GM04504 (cell line): Measurements from ENCODE around the gene ANKLE2.
"Not testable (repeated sequence)": the region's sequence is repeated elsewhere in the genome, so short reads cannot be mapped to it uniquely, and the experiment has no call there.

Experiments used
- DNase-seq: peaks from one replicate; pipeline ENCODE4 v3.0.0-alpha.2; 2012; ENCODE audit warnings: low read depth

Gene ANKLE2

DNA sequence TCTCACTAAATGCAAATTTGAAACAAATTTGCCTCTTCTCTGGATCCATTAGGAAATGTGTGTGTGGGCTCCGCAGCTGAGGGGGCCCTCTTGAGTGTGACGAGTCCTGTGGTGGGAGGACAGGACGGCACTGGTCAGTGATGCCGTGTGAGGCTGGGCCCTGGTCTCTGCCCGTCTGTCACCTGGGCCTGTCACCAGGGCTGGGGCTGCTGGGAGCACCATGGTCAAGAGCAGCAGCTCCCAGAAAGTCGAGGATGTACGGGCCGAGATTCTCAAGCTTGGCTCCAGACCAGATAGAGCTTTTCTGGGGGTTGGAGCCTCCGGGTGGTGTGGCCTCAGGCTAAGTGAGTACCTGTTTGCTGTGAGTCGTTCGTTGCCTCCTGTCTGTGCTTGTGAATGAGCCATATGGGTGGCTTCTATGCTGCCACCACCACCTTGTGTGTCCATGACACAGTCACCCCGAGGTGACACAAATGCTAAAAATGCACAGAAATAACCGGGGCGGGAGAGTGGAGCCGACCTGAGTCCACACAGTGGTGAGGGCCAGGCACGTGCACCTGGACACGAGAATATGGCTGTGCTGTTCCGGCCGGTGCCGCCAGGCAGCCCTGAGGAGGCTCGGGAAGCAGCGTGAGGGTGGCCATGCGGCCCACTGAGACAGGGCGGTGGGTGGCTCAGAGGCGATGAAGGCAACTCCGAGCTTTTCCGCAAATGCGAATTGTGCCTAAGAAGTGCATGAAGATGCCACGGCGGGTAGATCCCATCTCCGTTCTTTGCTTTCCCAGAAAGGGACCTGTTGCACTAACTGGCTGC is 42.3 kb downstream of the ANKLE2 start:
- no peak for DNase-seq

GRCh38 chr12:132718644-132719043 is 43.0 kb downstream of the ANKLE2 start:
- DNase-seq, result no peak

GRCh38 chr12:132717531-132718387 is 43.9 kb downstream of the ANKLE2 start:
- DNase-seq, result no peak

DNA sequence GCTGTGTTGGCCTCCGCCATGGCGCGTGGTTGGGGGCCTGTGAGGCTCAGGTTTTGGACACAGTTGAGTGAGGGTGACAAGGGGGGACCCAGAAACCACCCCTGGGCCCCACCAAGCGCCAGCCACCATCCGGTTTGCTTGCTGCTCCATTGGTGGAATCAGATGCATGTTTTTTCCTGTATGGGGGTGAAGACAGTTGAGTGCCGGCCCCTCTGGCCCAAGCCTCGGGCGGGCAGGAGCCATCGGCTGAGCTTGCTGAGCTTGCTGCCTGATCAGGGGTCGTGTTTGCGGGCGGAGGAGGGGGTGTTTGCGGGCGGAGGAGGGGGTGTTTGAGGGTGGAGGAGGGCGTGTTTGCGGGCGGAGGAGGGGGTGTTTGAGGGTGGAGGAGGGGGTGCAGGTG is 44.6 kb downstream of the ANKLE2 start:
- no peak for DNase-seq

DNA sequence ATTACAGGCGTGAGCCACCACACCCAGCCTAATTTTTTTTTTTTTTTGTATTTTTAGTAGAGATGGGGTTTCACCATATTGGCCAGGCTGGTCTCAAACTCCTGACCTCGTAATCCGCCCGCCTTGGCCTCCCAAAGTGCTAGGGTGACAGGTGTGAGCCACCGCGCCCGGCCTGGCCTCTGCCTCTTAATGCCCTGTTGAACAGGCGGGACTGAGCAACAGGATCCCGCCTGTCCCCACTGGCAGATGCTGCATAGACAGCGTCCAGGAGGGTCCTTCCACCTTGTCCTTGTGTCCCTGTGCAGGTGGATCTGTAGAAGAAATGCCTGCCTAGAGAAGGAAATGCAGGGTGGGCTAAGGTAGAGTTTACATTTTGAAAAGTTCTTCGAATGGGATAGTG is 45.3 kb downstream of the ANKLE2 start:
- no peak for DNase-seq

- no peak for DNase-seq
Observed at GRCh38 chr12:132715874-132716273, 45.8 kb downstream of the ANKLE2 start.

DNA sequence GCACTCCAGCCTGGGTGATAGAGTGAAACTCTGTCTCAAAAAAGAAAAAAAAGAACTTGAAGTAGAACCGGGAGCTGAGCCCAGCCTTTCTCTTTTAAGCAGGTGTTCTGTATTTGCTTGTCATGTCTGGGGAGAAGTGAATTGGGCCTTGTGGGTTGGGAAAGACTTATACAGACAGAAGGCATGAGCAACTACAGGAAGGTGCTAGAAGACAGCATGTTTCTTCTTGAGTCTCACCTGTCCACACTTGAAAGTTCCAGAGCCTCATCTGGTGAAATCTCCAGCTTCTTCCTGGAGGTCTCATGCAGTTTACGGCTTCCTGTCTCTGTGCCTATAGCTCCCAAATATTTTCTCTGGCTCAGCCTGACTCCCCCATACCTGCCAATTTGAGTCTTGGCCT is 48.5 kb downstream of the ANKLE2 start:
- DNase-seq, result no peak

GRCh38 chr12:132711080-132711843 is 50.4 kb downstream of the ANKLE2 start:
- no peak for DNase-seq

DNA sequence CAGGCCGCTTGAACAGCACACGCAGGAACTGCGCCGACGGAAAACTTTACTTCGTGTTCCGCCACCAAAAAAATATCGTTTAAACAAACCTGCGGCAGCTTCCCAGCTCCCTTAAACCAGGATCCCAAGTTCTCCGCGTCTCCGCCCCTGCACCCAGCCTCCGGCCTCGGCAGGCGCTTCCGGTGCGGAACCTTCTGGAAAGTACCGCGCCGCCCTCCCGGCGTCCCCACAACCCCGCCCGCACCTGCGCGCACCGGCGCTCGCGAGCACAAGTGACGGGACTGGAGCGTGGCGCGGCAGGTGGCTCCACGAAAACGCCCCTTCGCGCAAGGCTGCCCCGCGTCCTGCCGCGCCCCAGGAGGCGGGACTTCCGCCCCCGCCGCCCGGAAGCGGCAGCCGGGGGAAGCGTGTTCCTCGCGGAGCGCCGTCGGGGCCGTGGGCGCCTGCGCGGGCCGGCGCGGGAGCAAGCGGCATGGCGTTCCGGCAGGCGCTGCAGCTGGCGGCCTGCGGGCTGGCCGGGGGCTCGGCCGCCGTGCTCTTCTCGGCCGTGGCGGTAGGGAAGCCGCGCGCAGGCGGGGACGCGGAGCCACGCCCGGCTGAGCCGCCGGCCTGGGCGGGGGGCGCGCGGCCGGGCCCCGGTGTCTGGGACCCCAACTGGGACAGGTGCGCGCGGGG is 51.1 kb downstream of the ANKLE2 start, which contains the start of gene PGAM5:
TSS of gene PGAM5 (plus strand) at position 438 of the 675 bp plus-strand sequence. CDS start at position 473, 35 bp downstream.
- DNase-seq, result peak; percentile 59

DNA sequence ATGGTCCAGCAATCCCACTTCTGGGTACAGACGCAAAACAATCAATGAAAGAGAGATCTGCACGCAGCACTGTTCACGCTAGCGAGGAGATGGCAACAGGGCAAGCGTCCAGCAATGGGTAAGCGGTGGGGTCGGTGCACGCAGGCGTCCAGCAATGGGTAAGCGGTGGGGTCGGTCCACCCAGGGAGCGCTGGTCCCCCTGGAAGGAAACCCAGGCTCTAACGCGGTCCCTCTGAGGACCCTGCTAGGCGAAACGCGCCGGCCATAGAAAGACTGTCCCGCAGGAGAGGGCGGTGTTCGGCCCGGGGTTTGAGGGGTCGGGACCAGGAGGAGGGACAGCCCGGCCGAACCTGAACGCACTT is 51.6 kb downstream of the ANKLE2 start:
- DNase-seq, result no peak

DNA sequence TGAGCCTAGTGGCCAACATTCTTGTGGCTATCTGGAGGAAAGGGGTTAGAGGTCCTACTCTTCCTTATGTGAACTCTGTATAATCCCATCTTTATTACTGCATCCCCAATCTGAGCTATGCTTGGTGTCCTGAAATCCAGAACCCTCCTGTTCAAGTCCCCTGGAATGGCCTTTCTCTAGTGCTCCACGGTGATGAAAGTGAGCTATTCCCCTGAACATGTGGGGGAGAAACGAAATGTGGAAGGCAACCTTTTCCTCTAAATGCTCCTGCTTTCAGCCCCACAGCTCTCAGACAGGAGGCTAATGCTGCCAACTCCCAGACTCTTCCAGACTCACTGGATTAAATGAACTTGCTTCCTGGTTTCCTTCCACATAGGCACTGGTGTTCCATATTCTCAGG is 53.5 kb downstream of the ANKLE2 start:
- no peak for DNase-seq

GRCh38 chr12:132707241-132707640 is 54.4 kb downstream of the ANKLE2 start:
- no peak for DNase-seq

DNA sequence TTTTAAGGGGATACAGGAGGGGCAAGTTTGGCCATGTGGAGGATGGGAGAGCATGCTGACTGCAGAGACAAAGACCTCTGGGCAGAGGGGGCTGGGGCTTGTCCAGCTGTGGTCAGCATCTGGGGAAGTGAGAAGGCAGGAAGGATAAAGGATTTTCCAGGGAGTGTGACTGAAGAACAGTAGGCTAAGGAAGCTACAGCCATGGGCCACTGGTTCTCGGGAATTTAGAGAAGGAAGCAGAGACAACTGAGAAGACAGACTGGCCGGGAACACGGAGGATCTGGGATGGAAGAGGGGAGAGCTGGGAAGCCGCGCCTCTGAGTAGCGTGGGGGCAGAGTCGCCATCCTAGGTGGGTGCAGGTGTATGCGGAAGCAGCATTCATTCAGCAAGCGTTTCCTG is 58.0 kb downstream of the ANKLE2 start:
- no peak for DNase-seq

DNA sequence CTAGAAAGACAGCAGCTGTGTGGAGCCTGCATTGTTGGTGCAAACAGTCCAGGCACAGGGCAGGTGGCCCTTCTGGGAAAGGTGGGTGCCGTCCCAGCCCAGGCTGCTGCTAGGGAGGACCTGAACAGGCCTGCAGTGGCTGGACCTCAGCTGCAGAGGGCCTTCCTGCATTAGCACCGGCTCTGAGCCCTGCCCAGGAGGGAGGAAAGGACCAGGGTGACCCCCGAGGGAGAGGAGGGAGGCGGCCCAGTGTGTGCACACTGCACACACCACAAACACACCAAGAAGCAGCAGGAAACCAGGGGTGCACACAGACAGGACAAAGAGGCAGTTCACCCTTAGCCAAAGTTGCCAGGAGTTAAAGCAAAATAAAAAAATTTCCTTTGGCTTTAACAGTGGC is 59.0 kb downstream of the ANKLE2 start:
- DNase-seq, result no peak

DNA sequence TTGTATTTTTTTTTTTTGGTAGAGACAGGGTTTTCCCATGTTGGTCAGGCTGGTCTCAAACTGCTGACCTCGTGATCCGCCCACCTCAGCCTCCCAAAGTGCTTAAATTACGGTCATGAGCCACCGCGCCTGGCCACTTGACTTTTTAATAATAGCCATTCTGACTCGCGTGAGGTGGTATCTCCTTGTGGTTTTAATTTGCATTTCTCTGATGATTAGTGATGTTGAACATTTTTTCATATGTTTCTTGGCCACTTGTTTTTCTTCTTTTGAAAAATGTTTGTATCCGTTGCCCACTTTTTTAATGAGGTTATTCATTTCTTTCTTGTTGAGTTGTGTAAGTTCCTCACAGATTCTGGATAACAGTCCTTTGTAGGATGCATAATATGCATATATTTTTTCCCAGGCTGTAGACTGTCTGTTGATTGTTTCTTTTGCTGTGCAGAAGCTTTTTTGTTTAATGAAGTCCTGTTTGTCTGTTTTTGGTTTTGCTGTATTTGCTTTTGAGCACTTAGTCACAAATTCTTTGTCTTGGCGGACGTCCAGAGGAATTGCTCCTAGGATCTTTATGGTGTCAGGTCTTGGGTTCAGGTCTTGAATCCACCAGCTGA is 61.3 kb downstream of the ANKLE2 start:
- no peak for DNase-seq

DNA sequence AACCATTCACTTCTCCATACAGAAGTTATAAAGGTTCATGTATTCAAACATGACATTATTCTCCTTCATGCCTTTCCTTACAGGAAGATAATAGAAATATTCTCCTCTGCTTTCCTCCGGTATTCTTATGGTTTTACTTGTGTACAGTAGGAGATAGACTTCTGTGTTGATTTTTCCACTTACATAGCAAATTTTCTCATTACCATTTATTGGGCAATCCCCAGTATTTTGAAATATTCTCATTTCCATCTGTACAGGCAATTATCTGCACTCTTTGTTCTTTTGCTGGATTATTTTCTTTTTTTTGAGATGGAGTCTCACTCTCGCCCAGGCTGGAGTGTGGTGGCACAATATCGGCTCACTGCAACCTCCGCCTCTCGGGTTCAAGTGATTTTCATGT is 63.3 kb downstream of the ANKLE2 start:
- DNase-seq, result no peak

GRCh38 chr12:132695431-132695830 is 66.2 kb downstream of the ANKLE2 start:
- no peak for DNase-seq

- DNase-seq, result not testable (repeated sequence)
Observed at GRCh38 chr12:132694888-132695287, 66.7 kb downstream of the ANKLE2 start.

DNA sequence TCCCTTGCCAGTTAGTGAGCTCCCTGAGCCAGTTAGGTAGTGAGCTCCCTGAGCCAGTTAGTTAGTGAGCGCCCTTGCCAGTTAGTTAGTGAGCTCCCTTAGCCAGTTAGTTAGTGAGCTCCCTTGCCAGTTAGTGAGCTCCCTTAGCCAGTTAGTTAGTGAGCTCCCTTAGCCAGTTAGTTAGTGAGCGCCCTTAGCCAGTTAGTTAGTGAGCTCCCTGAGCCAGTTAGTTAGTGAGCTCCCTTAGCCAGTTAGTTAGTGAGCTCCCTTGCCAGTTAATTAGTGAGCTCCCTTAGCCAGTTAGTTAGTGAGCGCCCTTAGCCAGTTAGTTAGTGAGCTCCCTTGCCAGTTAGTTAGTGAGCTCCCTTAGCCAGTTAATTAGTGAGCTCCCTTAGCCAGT is 69.6 kb downstream of the ANKLE2 start:
- DNase-seq, result not testable (repeated sequence)

GRCh38 chr12:132690112-132690511 is 71.5 kb downstream of the ANKLE2 start:
- DNase-seq, result no peak

DNA sequence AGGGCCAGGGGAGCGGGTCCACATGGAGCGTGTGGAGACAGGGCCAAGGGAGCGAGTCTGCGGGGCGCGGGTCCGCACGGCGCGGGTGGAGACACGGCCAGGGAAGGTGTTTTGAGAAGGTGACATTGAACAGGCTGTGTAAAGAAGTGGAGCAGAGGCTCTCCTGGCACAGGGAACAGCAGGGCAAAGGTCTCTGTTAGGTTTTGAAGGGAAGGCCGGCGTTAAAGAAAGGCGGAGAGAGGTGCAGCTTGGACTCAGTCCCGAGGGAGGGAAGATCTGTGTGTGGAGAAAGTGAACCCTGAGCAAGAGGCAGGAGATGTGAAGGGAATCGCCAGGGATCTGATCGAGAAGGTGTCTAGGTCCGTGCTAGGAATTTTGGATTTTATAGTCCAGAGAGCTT is 72.4 kb downstream of the ANKLE2 start:
- no peak for DNase-seq
